Non-pigmented ciliary epithelial cell (primary cell): ENCODE measurements around the gene RNF126.

ENCODE experiments used
- DNase-seq: peaks from one replicate; pipeline ENCODE4 v3.0.0-alpha.2; 2010; ENCODE audit warnings: low read depth

RNF126 gene

DNA sequence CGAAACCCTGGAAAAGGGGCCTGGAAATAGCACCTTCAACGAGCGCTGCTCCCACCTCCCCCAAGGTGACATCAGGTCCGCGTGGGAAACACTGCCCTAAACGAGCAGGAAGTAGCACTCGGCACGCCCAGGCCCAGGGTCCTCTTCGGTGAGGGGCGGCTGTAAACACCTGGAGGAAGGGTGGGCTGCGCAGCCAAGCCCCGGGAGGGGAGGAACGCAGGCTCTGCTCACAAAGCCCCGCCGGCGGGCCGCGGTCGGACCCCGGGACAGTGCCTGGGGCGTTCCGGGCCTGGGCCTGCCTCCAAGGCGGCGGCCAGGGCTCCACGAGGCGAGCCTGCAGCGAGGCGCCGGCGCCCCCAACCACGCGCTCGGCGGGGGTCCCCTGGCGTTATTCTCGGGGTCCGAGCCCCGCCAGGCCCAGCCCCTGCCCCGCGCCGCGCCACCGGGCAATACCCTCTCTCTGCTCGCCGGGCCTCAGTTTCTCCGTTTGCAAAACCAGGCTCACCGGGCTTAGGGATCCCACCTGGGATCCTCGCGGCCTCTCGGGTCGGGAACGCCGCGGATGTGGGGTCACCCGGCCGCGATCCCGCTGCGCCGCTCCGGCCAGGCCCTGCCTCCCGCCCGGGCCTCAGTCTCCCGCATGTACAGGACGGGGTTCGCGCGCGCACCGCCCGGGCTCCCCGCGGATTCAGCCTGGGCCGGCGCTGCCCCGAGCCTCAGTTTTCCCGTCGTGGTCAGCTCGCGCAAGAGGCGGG, 630 bp downstream of the RNF126 start:
- DNase-seq, result no peak

DNA sequence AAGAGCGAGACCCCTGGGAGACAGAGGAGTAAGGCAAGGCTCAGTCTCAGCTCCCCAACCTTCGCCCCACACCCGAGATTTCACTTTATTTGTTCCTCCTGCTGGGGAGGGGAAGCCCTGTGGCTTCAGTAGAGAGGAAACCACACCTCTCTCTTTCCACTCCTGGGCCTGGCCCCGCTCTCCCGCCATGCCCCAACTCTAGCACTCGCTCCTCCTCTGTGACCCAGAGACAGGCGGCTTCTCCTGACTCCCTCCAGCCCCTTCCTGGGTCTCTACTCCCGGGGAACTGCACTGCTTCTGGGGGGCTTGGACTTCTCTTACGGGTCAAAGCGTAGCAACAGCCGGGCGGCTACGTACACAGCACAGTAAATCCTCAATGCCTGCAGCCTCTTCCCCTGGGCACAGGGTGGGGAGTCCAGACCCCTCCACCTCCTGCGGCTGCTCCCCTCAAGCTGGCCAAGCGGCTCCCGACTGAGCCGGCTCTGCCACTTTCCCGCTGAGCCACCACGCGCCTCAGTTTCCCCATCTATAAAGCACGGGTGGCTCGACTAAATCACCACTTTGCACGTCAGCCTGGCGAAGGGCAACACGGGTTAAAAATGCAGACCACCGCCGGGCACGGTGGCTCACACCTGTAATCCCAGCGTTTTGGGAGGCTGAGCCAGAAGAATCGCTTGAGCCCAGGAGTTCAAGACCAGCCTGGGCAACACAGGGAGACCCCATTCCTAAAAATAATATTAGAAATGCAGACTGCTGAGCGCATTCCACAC, 1.4 kb downstream of the RNF126 start:
- no peak for DNase-seq

DNA sequence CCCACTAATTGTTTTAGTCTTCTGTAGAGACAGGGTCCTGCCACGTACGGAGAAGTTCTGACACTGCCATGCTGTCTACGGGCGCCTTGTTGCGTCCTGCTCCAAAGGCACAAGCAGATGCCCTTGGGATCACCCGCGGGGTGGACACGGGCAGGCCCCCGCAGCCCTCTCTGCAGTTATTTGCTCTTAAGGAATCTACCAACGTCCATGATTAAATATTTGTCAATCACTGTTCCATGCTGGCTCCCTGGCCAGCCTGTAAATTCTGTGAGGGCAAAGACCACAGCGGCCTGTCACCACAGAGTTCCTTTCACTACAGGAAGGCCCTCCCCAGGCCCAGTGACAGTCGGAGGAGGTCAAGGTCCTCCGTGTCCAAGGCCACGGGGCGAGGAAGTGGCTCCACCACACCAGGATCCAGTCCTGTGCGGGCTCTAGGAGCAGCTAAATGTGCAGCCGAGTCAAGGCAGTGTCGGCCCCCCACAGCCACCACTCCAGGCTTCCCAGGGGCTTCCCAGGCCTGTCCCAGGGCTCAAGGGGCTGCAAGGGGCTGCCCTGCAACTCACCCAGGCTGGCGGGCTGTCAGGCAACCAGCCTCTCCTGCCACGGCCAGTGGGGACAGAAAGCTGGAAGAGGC, 2.1 kb downstream of the RNF126 start:
- no peak for DNase-seq

DNA sequence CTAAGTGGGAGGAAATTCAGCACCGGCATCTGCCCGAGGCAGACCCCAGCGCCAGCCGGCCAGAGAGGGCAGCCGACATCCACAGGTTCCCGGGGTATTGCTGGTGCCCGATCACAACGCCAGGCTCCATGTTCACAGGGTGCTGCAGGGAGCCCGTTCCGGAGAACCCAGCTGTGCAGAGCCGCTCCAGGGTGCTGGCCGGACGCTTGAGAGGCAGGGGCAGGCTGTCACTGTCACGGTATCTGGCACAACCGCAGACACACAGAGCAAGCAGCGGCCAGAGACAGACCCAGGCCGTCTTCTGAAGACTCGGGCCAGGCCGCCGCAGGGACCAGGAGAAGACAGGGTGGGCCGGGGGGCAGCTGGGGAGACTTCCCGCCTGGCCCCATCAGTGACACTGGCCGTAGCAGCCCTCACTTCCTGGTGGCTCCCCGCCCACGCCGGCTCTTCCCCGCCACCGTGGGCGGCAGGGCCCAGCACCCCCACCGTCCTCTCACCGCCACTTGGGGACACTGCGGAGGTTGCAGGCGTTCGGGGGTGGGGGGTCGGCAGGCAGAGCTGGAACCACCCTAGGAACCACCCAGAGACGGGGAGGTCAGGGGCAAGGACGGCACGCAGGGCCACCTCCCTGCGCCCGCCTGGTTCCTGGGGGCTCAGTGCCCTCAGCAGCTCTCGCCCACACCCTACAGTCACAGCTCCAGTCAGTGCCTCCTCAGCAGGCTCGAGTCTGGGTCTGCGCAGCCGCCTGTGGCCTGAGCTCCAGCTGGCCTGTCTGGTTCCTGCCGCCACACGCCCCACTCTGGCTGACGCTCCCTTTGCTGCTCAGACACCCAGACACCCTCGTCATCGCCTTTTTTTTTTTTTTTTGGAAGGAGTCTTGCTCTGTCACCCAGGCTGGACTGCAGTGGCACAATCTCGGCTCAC, 3.8 kb downstream of the RNF126 start:
- DNase-seq, result no peak

DNA sequence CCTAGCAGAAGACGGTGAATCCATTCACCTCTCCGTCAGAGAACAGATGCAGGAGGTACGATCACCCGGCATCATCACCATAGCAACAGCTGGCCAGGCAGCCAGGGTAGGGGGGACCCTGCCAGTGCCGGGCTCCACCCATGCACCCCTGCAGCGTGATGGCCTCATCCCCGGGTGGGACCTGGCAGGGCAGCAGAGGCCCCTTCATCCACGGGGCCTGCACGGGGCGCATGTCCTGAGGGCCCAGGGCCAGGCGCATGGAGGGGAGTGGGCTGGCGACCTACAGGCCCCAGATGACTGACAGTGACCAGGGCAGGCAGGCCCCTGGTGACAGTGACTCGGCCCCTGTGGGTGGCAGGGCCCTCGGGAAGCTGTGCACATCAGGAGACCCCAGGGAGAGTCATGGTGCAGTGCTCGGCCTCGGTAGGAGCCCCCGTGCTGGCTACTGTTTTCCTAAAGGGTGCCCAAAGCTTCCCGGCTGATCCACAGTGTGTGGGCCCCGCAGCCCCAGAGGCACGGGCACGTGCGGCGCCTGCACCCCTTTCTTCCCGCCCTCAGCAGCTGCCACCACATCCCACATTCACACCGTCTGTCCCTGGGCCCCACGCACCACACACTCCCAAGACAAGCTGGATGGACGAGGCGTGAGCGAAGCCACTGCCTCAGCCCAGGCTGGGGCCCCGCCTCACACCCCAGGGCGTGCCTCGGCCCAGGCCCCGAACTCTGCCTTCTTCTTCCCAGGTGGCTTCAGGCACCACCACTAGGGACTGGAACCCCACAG, 4.8 kb downstream of the RNF126 start:
- DNase-seq, result no peak

DNA sequence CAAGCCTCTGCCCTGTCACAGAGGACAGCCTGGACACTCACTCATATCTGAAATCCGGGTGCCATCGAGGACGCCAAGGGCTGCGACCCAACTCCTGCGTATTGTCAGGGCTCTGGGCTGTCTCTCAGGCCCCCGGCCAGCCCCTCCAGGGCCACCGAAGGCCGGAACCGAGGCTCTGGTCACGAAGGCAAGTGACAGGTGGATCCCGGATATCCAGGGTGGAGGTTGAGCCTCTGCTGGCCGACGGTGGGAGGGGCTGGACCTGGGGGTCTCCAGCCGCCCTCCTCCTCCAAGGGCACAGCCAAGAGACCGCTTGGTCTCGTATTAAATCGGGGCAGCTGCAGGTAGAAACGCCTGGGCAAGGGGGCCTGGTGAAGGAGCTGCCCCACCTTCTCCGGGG, 5.4 kb downstream of the RNF126 start:
- DNase-seq, result no peak

DNA sequence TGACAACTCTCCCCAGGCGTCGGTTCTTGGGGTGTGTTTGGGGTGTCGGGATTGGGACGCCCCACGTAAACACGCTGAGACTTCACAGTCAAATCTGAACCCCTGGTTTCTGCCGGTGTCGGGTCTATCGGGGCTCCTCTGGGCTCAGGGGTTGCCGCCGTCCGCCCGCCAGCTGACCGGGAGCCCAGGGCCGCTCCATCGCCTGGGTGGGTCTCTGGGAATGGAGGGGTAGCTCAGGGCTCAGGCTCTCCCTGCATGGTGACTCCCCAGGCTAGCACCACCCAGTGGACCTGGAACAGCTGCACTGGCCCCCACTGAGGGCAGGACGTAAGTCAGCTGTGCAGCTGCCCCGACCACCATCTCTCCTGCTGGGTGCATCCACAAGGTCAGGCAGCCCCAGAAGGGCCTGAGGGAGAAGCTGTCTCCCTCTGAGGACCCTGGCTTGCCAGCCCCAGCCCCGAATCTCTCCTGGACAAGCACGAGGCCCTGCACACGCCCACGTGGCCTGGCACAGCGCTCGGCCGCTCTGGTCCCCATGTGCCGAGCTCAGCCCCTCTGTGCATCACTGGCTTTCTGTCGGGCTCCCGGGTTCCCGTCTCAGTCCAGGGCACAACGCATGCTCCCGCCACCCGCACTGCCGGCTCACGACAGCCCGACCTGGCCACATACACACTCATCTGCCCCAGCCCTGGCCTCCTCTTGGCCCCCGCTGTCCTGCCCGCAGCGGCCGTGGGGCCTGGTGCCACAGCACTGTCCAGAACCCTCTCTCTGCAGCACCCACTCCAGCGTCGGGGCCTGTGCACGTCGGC, 6.1 kb downstream of the RNF126 start:
- no peak for DNase-seq

DNA sequence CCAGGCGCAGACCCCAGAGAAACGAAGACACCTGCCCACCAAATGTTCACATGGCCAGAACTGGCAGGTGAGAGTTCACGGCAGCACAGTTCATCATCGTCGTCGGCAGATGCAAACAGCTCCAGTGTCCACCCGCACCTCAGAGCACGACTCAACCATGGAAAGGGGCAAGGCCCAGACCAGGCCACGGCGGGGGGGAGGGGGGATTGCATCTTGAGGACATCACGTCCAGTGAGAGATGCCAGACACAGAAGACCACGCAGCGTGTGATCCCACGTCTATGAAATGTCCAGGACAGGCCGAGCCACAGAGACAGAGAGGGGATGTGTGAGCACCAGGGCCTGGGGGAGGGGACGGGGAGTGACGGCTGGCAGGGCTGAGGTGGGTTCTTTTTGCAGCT, 7.3 kb downstream of the RNF126 start:
- DNase-seq, result no peak

DNA sequence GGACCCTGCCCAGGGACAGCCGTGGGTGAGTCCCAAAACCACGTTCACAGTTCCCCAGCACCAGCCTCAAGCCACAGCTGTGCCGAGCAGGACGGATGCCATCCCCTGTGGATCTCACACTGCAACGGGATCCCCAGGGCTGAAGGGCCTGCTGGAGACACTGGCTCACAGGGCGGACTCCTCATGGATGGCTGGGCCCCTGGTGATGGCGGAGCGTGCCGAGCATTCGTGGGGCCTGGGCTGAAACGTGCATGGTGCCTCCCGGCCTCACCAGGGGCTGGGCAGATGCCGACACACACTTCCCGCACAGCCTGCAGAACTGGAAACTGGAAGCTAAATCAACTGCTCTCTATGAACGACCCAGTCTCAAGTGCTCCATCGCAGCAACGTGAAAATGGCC, 9.6 kb downstream of the RNF126 start:
- DNase-seq, result no peak

DNA sequence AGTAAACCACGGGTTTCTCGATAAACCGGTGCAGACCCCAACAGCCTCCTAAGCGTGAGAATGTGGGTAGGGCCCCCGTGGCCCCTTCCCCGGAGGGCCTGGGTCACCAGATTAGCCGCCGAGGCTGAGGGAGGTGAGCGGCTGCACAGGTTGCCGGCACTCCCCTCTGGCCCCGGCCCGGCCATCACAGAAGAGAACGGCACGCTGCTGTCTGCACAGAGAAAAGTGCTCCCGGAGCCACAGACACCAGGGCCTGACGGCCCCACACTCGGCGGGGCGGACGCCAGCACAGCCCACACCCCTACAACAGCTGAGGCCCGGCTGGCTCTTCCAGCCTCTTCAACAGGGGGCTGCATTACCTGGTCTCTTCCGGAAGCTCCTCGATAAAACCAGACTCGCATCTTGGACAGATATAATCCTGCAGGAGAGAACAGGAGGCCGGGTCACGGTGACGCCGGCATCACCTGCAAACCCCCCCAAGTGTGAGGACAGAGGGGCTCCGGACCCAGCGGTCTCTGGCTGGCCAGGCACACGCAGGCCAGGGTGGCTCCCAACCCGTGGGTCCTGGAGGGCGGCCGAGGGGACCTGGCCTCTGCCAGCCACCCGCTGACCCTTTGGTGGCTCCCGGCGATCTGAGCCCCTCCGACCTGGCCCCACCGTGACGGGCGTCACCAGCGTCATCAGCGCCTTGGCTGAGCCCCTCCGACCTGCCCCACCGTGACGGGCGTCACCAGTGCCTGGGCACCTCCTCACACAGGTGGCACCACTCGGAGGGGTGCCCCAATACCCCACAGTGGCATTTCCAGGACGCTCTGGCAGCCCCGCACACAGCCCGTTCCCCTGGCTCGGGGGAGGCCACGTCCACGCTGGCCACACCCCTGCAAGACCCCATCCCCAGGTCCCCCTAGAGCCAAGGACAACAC, 10.3 kb downstream of the RNF126 start:
- DNase-seq, result no peak

DNA sequence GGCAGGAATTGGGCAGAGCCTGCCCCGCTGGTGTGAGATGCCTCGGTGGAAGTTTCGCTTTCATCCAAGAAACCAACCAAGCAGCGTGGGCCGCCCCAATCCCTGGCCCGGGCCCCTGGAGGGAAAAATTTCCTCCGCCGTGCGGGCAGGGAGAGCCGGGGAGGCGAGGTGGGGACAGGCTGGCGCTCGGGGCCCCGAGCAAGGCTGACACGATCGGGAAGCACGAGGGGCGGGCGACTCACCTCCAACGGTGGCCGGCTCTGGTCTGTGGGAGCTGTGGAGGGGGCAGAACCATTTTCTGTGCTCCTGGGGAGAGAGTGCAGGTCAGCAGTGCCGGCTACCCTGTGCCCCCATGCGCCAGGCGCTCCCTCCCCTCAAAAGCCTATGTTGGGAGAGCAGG, 11.0 kb downstream of the RNF126 start:
- no peak for DNase-seq

DNA sequence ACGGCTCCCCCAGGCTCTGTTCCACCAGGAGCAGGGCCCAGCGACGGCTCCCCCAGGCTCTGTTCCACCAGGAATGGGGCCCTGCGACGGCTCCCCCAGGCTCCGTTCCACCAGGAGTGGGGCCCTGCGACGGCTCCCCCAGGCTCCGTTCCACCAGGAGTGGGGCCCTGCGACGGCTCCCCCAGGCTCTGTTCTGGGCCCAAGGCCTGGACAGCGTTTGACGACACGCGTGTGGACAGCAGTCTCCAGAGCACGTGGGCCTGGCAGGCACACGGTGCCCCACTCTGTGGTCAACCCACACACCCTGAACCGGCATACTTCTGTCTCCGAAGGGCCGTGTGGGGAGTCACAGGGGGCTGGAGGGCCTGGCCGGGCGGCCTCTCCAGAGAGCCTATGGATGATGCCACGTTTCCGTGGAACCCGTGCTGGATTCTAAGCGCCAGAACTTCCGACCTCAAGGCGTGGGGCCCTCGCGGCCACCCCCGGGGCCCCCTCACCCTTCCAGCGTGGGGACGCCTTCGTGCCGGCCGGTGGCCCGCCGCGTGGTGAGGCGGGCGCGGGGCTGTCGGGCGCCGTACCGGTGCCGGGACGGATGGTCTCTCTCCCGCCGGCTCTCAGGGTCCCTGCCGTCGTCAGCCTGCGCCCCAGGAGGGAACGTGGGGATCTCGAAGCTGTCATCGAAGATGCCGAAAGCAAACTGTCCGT, 11.7 kb downstream of the RNF126 start:
- no peak for DNase-seq

DNA sequence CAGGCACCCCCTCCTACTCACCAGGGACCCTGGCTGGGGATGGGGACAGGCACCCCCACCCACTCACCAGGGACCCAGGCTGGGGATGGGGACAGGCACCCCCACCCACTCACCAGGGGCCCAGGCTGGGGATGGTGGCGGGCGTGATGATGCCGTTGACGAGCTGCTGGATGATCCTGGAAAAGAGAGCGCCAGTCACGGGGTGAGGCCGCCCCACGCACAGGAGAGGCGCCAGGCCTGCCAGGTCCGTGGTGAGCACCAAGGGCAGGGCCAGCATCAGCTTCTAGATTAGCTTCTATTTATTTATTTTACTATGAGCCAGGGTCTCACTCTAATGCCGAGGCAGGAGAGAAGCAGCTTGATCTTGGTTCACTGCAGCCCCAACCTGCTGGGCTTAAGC, 12.9 kb downstream of the RNF126 start:
- DNase-seq, result no peak

DNA sequence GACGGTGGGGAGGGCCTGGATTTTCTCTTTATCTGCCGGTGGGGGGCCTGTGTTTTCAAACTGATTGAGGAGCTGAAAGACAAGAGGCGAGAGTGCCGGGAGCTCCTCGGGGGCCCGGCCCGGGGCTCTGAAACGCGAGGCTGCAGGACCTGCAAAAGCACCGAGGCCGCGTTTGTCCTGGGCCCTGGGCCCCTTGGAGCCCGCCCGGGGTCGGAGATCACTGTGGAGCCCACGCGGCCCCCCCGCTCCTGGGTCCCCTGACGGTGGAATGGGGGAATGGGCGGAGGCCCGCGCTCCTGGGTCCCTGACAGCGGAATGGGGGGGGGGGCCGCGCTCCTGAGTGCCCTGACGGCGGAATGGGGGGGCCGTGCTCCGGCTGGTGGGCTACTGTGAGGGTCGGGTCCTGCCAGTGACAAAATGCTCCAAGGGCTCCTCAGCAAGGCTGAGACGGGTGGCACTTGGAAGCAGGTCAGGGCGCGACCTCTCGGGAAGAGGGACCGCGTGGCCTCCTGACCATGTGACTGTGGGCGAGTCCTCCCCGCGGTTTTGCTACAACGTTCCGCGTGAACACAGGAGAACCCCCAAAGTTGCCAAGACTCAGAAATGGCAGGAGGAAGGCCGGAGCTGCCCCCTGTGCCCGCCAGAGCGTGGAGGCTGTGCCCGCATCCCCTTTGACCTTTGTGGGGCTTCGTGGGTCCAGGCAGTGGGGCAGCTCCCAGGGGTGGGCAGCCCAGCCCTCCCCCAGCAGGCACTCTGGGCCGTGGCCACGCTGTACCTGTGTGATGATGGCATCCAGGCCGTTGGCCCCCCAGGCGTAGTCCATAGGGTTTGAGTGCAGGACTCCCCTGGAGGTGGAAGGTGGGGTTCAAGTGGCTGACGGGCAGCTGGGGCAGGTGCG, 13.9 kb downstream of the RNF126 start:
- no peak for DNase-seq

DNA sequence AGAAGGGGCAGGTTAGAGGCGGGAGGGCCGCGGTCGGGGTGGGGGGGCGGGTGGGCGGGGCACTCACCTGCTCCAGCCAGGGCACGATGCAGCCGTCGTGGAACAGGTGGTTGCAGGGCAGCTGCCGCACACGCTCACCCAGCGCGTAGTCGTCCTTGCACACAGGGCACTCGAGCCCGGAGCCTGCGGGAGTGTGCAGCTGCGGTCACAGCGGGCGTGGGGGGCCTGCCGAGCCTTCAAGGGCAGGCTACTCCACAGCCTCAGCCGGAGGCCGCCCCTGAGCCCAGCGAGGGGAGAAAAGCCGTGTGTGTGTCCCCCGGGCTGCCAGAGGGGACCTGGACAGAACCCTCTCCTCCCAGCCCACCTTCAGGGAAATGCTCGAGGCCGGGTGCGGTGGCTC, 14.7 kb downstream of the RNF126 start:
- DNase-seq, result no peak

DNA sequence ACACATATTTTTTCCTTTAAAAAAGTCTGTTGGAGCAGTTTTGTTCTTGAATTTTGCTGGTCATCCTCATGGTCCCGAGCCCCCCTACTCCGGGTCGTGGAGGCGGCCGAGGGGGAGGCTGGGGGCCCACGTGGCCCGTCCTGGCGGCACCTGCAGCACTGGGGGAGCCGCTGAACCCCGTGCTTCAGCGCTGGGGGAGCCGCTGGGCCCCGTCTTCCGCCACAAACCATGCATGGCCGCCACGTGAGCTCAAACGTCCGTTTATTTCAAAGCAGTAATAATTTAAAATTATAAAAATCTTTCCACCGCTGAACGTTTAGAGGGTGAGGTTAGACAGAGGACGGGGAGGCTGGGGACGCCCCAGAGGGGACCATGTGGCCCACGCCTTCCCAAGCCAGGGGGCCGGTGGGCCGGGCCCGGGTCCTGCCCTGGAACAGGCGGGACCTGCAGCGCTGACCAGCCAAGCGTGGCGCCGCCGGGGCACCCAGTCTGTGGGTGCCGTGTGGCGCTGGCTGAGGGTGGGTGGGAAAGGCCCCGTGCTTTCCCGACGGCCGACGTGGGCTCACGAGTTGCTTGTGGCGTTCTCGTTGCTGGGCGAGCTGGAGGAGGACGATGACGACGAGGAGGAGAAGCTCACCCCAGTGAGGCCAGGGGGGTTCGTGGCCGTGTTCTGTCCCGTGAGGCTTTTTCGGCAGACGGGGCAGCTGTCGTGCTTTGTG, 15.3 kb downstream of the RNF126 start:
- DNase-seq, result no peak
